Activated CD4-positive, alpha-beta T cell treated with anti-CD3 and anti-CD28 coated beads, Interleukin-2, Interleukin-6, amounts not matched to agents 100 ng/mL and 50 ng/mL, durations not matched to agents 16 hours and 8 hours (primary cell): ENCODE results near the gene TMEM61.
"Not testable (repeated sequence)": the region's sequence is repeated elsewhere in the genome, so short reads cannot be mapped to it uniquely, and the experiment has no call there.

Source experiments
- DNase-seq: peaks from one replicate; pipeline ENCODE4 v3.0.0-alpha.2; 2020

The TMEM61 gene

GRCh38 chr1:54980528-54981241, at the start of gene TMEM61:
TMEM61 (plus strand) TSS chr1:54980628; CDS start chr1:54981066, 438 bp downstream.
- DNase-seq = no peak

DNA sequence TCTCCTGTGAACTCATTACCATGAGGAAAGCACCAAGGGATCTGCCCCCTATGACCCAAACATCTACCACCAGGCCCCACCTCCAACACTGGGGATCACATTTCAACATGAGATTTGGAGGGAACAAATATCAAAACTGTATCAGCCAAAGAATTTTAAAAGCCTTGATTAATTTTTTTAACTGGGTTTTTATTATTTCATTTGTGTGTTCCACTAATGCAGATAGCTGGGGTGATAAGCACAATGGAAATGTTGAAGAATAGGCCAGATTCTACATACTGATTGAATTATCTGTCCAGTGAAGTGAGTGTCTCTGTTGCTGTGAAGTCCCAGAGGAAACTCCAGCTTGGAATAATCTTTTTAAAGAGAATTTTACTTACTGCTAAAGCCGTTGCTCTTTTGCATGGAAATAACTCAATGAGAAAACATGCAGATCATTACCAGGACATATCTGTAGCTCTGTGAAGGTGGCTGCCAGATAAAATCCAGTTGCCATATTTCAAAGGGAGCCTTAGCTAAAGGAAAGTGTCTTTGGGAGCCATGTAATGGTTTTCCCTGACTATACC, 49.1 kb upstream of the TMEM61 start:
- DNase-seq = no peak

GRCh38 chr1:54934081-54934480, 46.3 kb upstream of the TMEM61 start:
- DNase-seq = not testable (repeated sequence)

DNA sequence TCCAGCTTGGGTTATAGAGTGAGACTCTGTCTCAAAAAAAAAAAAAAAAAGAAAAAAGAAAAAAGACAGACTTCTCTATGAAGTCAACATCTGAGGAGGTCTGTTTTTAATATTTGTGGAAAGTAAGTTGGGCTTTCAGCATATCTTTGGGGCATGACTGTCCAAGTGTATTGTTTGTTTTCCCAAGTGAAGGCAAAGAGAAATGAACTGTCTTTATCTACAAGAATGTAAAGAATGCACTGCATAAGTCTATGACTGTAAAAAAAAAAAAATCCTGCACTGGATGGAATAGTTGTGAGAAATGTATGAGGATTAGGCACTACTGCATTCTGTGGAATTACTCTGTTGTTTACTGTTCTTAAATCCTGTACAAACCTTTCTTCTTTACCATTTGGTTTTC, 45.6 kb upstream of the TMEM61 start:
- DNase-seq = no peak

DNA sequence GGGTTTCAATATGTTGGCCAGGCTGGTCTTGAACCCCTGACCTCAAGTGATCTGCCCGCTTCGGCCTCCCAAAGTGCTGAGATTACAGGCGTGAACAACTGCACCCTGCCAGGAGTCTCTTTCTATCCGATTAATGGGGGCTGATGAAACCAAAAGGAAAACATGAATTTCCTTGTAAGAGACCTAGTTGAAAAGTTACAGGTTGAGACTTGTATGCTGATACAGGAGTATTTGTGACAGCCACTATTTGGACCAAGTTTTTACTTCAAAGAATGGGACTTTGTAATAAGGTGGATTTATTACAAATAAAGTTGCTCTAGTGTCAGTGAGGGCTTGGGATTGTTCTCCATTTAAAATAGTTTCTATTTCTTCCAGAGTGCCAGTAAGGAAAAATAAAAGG, 43.6 kb upstream of the TMEM61 start:
- DNase-seq = no peak

DNA sequence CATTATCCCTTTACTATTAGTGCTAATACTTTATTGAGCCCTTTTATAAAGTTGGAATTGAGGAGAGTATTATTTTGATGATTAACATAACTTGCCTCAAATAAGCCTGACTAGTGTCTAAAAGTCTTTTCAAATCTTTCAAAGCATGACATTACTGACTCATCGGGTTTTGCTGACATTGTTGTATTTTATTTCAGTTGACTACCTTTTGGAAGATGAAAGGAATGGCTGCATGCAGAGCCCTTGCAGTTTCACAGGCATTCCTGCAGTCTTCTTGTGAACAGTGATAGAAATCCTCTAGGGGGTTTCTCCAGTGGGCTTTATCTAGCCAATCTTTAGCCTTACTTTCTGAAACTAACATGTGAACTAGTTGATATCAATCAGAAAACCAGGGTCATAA, 43.0 kb upstream of the TMEM61 start:
- no peak for DNase-seq

- DNase-seq = not testable (repeated sequence)
Observed at GRCh38 chr1:54938955-54939354, 41.5 kb upstream of the TMEM61 start.

DNA sequence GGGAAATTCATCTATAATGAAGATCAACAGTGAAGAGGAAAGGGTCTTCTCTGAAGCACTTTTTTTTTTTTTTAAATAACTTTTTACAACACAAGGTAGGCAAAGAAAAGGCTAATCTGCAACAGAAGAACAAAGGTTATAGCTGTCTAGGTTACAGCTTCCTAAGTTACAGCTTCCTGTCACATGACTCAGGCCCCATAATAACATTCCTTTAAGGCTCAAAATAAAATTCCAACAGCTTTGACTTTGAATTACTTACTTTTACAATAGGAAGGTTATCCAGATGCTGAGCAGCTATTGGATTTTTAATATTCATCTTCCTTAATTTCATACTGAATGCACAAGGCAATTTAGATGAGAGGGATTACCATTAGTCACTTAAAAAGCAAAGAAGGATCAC, 40.4 kb upstream of the TMEM61 start:
- DNase-seq = no peak

DNA sequence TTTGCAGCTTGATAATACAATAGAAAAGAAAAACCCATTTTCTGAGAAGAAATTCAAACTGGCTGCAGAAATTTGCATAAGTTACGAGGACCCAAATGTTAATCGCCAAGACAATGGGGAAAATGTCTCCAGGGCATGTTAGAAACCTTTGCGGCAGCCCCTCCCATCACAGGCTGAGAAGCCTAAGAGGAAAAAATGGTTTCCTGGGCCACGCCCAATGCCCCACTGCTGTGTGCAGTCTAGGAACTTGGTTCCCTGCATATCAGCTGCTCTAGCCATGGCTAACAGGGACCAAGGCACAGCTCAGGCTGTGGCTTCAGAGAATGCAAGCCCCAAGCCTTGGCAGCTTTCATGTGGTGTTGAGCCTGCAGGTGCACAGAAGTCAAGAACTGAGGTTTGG, 37.5 kb upstream of the TMEM61 start:
- no peak for DNase-seq

- peak; percentile 79 for DNase-seq
Observed at GRCh38 chr1:54944610-54945392, 35.6 kb upstream of the TMEM61 start.

- peak; percentile 12 for DNase-seq
Observed at GRCh38 chr1:54945393-54945936, 35.0 kb upstream of the TMEM61 start.

GRCh38 chr1:54947540-54947939, 32.9 kb upstream of the TMEM61 start:
- DNase-seq = no peak

- DNase-seq = peak; percentile 12
Observed at GRCh38 chr1:54949053-54949452, 31.4 kb upstream of the TMEM61 start.

DNA sequence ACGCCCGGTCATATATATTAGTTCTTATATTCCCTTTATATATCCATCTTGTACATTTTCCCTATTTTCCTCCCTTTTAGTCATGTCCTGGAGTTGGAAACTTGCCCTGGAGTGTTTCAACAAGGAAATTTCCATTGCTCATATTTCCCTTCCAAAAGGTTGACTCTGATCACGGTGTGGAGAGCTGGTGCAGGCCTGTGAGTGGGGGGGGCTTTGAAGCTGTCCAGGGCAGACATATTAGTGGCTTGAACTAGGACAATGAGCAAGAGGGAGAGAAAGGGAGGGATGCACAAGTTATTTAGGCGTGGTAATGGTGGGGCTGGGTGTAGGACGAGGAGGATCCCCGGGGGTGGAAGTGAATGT, 30.4 kb upstream of the TMEM61 start:
- no peak for DNase-seq

DNA sequence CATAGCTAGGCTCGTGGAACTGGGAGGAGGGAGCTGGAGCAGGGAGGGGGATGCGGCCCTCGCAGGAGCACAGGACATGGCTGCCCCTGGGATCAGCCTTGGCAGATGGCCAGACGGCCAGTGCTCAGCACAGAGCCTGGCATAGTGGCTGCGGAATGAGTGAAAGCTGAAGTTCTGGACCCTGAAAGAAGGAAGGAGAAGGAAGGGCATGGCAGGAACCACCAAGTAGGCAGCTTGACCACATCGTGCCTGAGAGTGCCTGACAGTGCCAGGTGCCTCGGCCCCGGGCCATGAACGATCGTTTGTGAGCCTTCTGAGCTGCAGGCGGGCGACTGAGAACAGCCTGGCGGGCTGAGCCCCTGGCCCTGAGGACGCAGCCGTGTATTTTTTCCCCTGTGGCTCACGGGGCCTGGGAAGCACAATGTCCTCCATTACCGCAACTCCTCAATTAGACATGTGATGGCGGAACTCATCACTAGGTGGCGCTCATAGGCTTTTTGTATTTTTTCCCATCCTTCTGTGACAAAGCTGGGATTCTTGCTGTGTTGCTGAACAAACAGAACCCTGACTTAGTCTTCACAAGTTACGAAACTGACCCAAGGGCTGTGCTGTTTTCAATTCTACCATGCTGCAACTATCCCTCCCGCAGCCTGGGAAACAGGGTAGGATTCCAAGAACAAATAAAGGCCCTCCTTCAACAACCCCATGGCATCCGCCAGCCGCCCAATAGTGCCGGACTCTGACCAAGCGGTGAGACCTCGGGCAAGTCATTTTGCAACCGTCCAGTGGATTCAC, 29.9 kb upstream of the TMEM61 start:
- DNase-seq = peak; percentile 74

GRCh38 chr1:54951810-54952226, 28.6 kb upstream of the TMEM61 start:
- no peak for DNase-seq

DNA sequence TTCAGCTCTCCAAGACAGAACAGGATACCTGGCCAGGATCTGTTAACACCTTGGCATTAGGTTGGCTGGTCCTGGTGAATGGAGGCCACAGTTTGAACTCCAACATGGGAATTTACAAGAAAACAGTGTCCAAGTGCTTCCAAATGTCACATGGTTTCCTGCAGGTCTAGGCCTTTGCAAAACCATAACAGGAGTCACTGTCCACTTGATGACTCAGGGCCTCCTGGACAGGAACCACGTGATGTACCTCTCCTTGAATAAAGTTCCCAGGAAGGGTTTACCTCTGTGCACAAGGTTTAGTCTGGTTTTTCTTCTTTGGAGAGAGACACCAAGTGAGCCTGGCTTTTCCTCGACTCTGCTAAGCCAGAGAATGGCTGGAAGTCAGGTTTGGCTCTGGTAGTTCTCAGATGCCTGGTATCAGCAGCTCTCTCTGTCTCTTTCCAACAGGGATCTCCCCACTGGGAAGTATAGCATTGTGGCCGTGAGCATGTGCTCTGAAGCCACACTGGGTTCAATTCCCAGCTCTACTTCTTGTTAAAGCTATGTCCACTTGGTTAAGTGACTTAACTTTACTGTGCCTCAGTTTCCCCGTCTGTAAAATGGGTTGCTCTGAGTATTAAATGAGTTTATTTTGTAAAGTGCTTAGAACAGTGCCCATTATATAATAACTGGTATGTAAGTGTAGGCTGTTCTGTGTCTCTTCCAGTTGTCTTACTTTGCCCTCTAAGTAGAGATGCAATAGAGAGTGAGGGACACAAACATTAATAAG, 27.3 kb upstream of the TMEM61 start:
- no peak for DNase-seq

DNA sequence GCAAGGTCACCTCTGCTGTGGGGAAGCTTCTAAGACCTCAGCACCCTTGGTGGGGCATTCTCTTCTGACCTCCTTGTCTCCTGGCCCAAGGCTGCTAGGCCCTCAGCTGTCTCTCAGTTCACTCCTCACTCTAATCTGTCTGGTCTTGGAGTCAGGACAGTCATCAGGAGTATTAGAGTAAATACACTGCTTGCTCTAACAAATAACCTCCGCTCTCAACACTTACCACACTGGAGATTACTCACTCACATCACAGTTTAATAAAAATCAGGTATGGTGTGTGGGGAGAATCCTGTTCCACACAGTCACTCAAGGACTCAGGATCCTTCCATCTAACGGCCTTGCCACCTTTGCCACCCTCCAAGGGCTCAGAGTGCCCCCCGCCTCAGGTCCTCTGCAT, 26.6 kb upstream of the TMEM61 start:
- DNase-seq = no peak

DNA sequence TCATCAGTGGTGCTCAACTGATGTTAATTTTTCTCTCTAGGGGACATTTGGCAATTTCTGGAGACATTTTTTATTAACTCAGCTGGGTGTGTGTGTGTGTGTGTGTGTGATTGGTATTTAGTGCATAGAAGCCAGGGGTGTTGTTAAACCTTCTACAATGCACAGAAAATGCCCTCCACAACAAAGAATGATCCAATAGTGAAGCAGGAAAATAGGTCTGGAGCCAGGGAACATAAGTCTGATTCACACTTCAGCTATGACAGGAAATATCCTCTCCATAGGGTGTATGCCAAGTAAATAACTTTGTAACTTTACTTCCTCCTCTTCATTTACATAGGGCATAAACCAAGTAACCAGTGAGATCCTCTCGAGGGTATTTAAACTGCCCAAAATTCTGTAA, 25.1 kb upstream of the TMEM61 start:
- no peak for DNase-seq

DNA sequence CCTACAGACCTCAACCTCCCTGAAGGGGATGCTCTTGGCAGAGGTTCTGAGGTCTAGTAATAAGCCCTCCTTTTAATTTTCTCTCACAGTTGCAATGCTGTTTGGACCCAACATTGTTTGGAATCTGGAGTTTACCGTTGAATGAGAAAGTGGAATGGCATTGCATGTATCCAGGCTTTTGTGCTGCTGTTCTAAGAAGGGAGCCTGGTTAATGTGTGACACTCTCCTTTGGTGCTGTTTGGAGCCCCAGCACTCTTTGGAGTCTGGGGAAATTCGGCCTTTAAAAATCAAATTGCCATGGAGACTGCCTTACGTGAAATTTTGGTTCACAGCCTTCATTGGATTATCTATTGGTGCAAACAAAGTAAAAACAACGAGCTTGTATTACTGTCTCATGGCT, 23.7 kb upstream of the TMEM61 start:
- DNase-seq = no peak

- no peak for DNase-seq
Observed at GRCh38 chr1:54959241-54959640, 21.2 kb upstream of the TMEM61 start.
